A673 (cell line): ENCODE results near the gene ODAD3. TPM values are rescaled to one million over a fixed set of nuclear protein-coding genes. Genes with fewer than 3 reads are reported as not detected.
A peak's percentile ranks its signal among the peaks of the same experiment; 100 is the strongest.
"Not testable (repeated sequence)": the region's sequence is repeated elsewhere in the genome, so short reads cannot be mapped to it uniquely, and the experiment has no call there.

Source experiments
- BruUV-seq: library from RNA; stranded (reverse); fragments of 400-500 nt; replicated peaks from 2 replicates; lab custom pipeline; 2021; lab: Mats Ljungman, UMichigan
- CTCF ChIA-PET: fragments of 300-600 bp; sonication (Branson Sonifier 250); formaldehyde crosslinking; loops from one replicate; lab custom pipeline; 2022; ENCODE audit warnings: antibody characterized with exemption; lab: Charles Lee
- POLR2A ChIA-PET: fragments of 300-600 bp; sonication (Branson Sonifier 250); formaldehyde crosslinking; loops from one replicate; lab custom pipeline; 2022; ENCODE audit warnings: antibody characterized with exemption; ENCODE audit not compliant: low non-redundant PET; lab: Charles Lee
- DNase-seq: peaks from one replicate; pipeline ENCODE4 v3.0.0-alpha.2; 2015; ENCODE audit warnings: low spot score
- H3K27ac ChIP-seq: fragments of 200-600 bp; sonication (generic); 2 replicates; pipeline ENCODE4 v1.5.1; 2016; ENCODE audit warnings: mixed run types, low read depth, mild to moderate bottlenecking, mixed read lengths, antibody characterized with exemption, low read length; ENCODE audit not compliant: poor library complexity, severe bottlenecking
- H3K27me3 ChIP-seq: fragments of 200-600 bp; sonication (generic); replicated peaks from 2 replicates; pipeline ENCODE4 v1.6.1; 2017; ENCODE audit warnings: mixed run types, low read depth, mild to moderate bottlenecking, mixed read lengths, antibody characterized with exemption, low read length; ENCODE audit not compliant: insufficient read depth, poor library complexity
- H3K36me3 ChIP-seq: fragments of 200-600 bp; sonication (generic); 2 replicates; pipeline ENCODE4 v1.6.1; 2016; ENCODE audit warnings: mixed run types, mild to moderate bottlenecking, mixed read lengths, antibody characterized with exemption, low read length; ENCODE audit not compliant: insufficient read depth, poor library complexity, severe bottlenecking
- H3K4me1 ChIP-seq: fragments of 200-600 bp; sonication (generic); 2 replicates; pipeline ENCODE4 v1.6.1; 2017; ENCODE audit warnings: mixed run types, mild to moderate bottlenecking, mixed read lengths, antibody characterized with exemption, low read length; ENCODE audit not compliant: insufficient read depth, poor library complexity, severe bottlenecking
- H3K4me3 ChIP-seq: fragments of 200-600 bp; sonication (generic); 2 replicates; pipeline ENCODE4 v1.5.1; 2016; ENCODE audit warnings: low read depth, mixed run types, mild to moderate bottlenecking, mixed read lengths, low read length; ENCODE audit not compliant: poor library complexity, severe bottlenecking
- H3K9me3 ChIP-seq: fragments of 200-600 bp; sonication (generic); 2 replicates; pipeline ENCODE4 v1.6.1; 2016; ENCODE audit warnings: mixed run types, low read depth, mild to moderate bottlenecking, mixed read lengths, antibody characterized with exemption, low read length; ENCODE audit not compliant: poor library complexity, severe bottlenecking
- CTCF ChIP-seq: fragments of 300-800, 200-600 bp; sonication (generic); conservative IDR thresholded peaks from 2 replicates; pipeline ENCODE4 v1.5.1; 2017; ENCODE audit warnings: low read depth, mild to moderate bottlenecking, antibody characterized with exemption, low read length, moderate library complexity, mixed read lengths
- EZH2 ChIP-seq: fragments of 200-600 bp; sonication (generic); IDR thresholded peaks from 2 replicates; pipeline ENCODE4 v1.6.1; 2017; ENCODE audit warnings: borderline replicate concordance, low read depth, mild to moderate bottlenecking, mixed read lengths, antibody characterized with exemption, low read length; ENCODE audit not compliant: poor library complexity, severe bottlenecking
- intact Hi-C: fragments of 100-400 bp; cut with micrococcal nuclease; formaldehyde crosslinking; loops from one replicate; pipeline ENCODE4 v1.10.0; 2022; ENCODE audit not compliant: unreplicated experiment
- total RNA-seq: library from RNA; stranded (reverse); gene quantifications from 2 replicates; pipeline ENCODE4 v1.2.3, GENCODE V29; 2021

The ODAD3 gene
- total RNA-seq, 1 experiment from 2014 or later = 0.39 TPM

- Histone ChIP-seq H3K36me3 (no peaks in the 10 kb centered on the region), H3K4me1 (peaks cover 6% of the 10 kb centered on the region), H3K4me3 (no peak overlapping the region), H3K27me3 (no peaks in the 10 kb centered on the region), H3K27ac (no peak overlapping the region), H3K9me3 (no peaks in the 10 kb centered on the region)
- no TSS peak for BruUV-seq
- CTCF ChIA-PET = no interaction called here
- TF ChIP-seq EZH2 (no peak), CTCF (peak; percentile 43)
- DNase-seq = no peak
- POLR2A ChIA-PET = no interaction called here
- intact Hi-C loops = no loop called here
These were observed 25.3 kb upstream of the ODAD3 start for GRCh38 chr19:11460207-11460606.

GRCh38 chr19:11458912-11459311 is 24.0 kb upstream of the ODAD3 start:
- DNase-seq, H3K27ac ChIP-seq, BruUV-seq, POLR2A ChIA-PET, CTCF ChIA-PET, H3K27me3 ChIP-seq, intact Hi-C loops, H3K4me1 ChIP-seq, H3K36me3 ChIP-seq, H3K9me3 ChIP-seq, H3K4me3 ChIP-seq: not testable (repeated sequence)

GRCh38 chr19:11458236-11458900 is 23.4 kb upstream of the ODAD3 start:
- Histone ChIP-seq H3K4me3 (no peak overlapping the region), H3K9me3 (no peaks in the 10 kb centered on the region), H3K27me3 (no peaks in the 10 kb centered on the region), H3K4me1 (peaks cover 6% of the 10 kb centered on the region), H3K36me3 (no peaks in the 10 kb centered on the region), H3K27ac (no peak overlapping the region)
- no TSS peak for BruUV-seq
- TF ChIP-seq EZH2 (no peak), CTCF (no peak)
- intact Hi-C loops = no loop called here
- ChIA-PET POLR2A (no interaction called here), CTCF (no interaction called here)
- DNase-seq = no peak

GRCh38 chr19:11457831-11458230 is 22.9 kb upstream of the ODAD3 start:
- Histone ChIP-seq H3K4me3 (no peak overlapping the region), H3K27me3 (no peaks in the 10 kb centered on the region), H3K9me3 (no peaks in the 10 kb centered on the region), H3K36me3 (no peaks in the 10 kb centered on the region), H3K27ac (no peak overlapping the region), H3K4me1 (peaks cover 6% of the 10 kb centered on the region)
- TF ChIP-seq CTCF (no peak), EZH2 (no peak)
- CTCF ChIA-PET = no interaction called here
- POLR2A ChIA-PET = no interaction called here
- intact Hi-C loops = no loop called here
- no peak for DNase-seq
- no TSS peak for BruUV-seq
